ENCODE data around the gene CAPN5.

Gene CAPN5

DNA sequence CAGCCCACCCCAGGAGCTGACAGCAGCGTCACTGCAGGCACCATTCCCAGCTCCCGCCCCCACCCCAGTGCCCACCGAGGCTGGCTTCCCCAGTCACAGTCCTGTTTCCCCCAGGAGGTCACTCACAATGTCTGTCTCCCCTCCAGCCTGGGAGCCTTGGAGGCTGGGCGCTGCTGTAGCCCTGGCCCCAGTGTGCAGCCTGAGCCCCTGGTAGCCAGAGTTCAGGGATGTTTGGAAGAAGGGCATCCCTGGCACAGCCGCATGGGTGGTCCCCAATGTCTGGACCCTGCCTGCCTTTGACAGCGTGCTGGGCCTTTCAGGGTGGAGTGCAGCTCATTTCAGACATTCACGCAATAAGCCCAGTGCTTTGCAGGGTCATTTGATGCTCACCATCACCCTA lies 4.3 kb downstream of the CAPN5 start:
- H3K27ac ChIP-seq, result no peak overlapping the region

DNA sequence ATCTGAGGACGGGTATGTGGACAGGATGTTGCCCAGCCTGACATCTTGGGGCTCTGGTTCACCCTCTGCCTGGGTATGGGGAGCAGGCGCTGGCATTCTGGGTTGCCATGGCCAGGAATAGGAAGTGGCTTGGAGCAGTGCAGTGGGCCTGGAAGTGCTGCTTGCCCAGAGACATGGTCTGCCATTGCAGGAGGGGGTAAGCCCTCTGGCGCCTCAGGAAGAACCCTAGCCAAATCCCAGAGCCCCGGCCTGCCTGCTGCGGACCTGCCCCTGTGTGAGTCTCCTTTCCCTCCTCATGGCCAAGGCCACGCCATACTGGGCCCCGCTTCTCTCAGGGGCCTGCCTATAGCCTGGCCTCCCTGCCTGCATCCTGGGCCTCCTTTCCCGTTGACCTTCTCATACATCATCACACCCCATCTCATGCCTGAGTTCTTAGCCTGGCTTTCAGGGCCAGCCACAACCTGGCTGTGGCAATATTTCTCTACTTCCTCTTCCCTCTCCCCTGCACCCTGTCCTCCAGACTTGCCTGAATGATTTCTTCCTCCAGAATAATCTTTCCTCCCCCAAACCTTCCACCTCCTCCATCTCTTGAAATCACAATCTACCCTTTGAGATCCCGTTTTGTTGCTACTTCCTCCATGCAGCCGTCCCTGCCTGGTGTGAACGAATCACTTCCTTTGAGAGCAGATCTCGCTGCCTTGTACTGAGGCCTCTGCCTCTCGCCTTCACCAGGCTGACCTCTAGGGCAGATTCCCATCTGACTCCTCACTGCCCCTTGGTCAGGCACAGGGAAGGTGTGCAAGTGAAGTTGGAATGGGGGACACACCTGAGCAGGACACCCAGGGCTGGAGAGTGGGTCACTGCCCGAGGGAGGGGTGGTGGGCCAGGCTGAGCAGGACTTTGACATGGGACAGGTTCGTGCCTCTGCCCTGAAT lies 5.2 kb downstream of the CAPN5 start:
- TF ChIP-seq ZFX (IDR thresholded peaks at IDR 0.05; ENCODE audit: borderline replicate concordance), result no peak
- TF ChIP-seq, protein P1, sequence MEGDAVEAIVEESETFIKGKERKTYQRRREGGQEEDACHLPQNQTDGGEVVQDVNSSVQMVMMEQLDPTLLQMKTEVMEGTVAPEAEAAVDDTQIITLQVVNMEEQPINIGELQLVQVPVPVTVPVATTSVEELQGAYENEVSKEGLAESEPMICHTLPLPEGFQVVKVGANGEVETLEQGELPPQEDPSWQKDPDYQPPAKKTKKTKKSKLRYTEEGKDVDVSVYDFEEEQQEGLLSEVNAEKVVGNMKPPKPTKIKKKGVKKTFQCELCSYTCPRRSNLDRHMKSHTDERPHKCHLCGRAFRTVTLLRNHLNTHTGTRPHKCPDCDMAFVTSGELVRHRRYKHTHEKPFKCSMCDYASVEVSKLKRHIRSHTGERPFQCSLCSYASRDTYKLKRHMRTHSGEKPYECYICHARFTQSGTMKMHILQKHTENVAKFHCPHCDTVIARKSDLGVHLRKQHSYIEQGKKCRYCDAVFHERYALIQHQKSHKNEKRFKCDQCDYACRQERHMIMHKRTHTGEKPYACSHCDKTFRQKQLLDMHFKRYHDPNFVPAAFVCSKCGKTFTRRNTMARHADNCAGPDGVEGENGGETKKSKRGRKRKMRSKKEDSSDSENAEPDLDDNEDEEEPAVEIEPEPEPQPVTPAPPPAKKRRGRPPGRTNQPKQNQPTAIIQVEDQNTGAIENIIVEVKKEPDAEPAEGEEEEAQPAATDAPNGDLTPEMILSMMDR (IDR thresholded peaks at IDR 0.05), result no peak
- no peak overlapping the region for H3K27ac ChIP-seq

More for the DNA sequence above, 4.3 kb downstream of the CAPN5 start:
- TF ChIP-seq ZFX (IDR thresholded peaks at IDR 0.05; ENCODE audit: borderline replicate concordance), result no peak
- TF ChIP-seq, protein P1 (IDR thresholded peaks at IDR 0.05), result no peak

DNA sequence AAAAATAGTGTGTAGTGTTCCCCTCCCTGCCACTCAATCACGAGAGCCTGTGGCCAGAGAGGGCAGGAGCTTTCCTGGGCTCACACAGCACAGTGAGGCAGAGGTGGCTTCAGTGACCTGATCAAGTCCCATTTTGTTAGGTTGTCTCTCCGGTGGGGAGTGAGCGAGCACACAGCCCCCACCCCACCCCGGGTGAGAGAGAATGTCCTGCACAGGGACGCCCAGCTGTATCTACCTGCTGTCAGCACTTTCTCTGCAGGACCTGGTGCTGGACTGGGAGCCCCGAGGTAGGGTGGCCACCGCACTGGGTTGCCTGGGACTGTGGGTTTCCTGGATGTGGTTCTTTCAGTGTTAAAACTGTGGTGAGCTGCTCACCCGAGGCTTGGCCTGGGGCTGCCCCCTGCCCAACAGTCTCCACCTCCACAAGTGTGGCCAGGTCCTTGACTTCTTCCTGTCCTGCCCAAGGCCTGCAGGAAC lies 6.1 kb downstream of the CAPN5 start:
- no peak for TF ChIP-seq ZFX (IDR thresholded peaks at IDR 0.05; ENCODE audit: borderline replicate concordance)
- TF ChIP-seq, protein P1 (IDR thresholded peaks at IDR 0.05), result no peak
- H3K27ac ChIP-seq, result no peak overlapping the region

DNA sequence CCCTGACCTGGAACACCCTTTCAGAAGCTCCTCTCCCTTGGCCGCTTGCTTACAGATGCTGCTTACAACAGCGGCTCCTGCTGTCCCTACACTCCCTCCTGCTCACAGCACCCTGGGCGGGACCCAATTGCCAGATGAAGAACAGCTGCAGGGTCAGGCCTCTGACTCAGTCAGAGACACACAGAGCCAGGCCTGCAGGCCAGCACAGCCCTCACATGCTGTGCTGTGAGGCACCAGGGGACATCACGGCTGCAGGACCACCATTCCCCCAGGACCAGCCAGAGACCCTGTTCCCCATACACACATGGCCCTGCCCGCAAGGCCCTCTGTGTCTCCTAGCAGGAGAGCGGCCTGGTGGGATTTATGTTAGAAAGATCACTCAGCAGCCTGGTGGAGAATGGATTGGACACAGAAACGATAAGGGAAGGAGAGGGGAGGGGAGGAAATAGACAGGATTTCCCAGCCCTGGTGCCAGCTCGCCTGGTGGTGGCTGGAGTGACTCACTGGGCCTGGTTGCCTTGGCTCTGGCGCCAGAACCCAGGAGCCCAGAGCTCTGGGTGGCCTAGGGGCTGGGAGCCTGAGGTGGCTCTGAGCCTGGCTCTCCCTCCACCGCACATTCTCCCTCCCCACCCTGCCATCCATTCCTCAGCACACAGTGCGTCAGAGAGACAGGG lies 6.7 kb downstream of the CAPN5 start:
- TF ChIP-seq, protein P1 (IDR thresholded peaks at IDR 0.05), result no peak
- no peak for TF ChIP-seq ZFX (IDR thresholded peaks at IDR 0.05; ENCODE audit: borderline replicate concordance)
- no peak overlapping the region for H3K27ac ChIP-seq

DNA sequence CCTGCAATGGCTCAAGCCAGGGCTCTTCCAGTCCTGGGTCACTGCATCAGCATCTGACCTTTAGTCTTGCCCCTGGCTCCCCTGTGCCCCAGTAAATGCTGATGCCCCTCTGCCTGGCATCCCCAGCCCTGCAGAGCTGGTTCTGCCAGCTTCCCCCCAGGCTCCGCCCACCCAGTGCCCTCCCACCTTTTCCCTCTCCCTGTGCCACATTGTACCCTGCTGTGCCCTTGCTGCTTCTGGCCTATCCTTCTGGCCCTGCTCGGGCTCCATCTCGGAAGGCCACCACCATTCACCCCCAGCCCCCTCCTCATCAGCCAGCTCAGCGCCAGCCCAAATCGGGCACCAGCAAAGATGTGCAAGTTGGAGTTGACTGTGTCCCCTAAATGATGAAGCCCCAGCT lies 7.4 kb downstream of the CAPN5 start:
- TF ChIP-seq, protein P1 (IDR thresholded peaks at IDR 0.05), result no peak
- TF ChIP-seq ZFX (IDR thresholded peaks at IDR 0.05; ENCODE audit: borderline replicate concordance), result no peak
- no peak overlapping the region for H3K27ac ChIP-seq

DNA sequence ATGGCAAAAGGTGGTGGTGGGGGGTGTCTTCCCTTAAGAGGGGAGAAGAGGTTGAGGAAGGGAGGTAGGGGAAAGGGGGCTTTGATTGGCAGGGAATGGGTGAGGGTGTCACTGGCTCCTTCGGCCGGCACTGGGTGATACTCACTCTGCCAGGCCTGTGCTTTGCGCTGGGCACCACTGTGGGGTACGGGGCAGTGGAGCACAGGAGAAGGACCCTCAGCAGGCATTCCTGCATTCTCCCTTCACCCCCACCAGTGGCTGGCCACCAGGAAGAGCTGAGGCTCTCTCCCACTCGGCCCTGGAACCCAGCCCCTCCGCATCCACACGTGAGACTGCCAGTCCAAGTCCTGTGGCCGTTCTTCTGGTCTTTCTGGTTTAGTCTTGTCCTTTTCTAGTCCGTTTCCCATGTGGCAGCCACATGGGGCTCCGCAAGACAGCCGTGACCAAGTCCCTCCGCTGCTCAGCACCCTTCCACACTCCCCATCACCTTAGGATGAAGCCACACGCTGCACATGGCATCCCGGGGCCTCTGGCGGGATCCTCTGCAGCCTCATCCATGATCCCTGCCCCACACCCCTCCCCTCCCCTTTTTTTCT lies 8.0 kb downstream of the CAPN5 start:
- TF ChIP-seq, protein P1 (IDR thresholded peaks at IDR 0.05), result no peak
- no peak overlapping the region for H3K27ac ChIP-seq
